Stimulated activated CD4-positive, alpha-beta T cell treated with anti-CD3 and anti-CD28 coated beads, Interleukin-12 subunit alpha, Interleukin-12 subunit beta, amount 100 ng/mL, for 48 hours (primary cell): ENCODE measurements around the gene TUBB2A.
A peak's percentile ranks its signal among the peaks of the same experiment; 100 is the strongest.
"Not testable (repeated sequence)": the region's sequence is repeated elsewhere in the genome, so short reads cannot be mapped to it uniquely, and the experiment has no call there.

ENCODE experiments used
- DNase-seq, 3 donors: peaks; one replicate each; pipeline ENCODE4 v3.0.0-alpha.2; 2020; ENCODE audit warnings: low read depth in 2 of 3, low spot score in 1 of 3

TUBB2A gene

GRCh38 chr6:3157131-3157933, at the start of gene TUBB2A:
Gene TUBB2A (minus strand): TSS chr6:3157544. CDS start chr6:3157463, 81 bp downstream.
- peak; percentile 50 to 75 (median 67) for DNase-seq

GRCh38 chr6:3206339-3207015, 49.1 kb upstream of the TUBB2A start:
- DNase-seq = no peak

- no peak for DNase-seq
Observed at GRCh38 chr6:3205913-3206312, 48.6 kb upstream of the TUBB2A start.

- no peak for DNase-seq
Observed at GRCh38 chr6:3204921-3205320, 47.6 kb upstream of the TUBB2A start.

GRCh38 chr6:3202999-3203696, 45.8 kb upstream of the TUBB2A start:
- DNase-seq = no peak

- DNase-seq = no peak
Observed at GRCh38 chr6:3201388-3201787, 44.0 kb upstream of the TUBB2A start.

GRCh38 chr6:3200682-3201081, 43.3 kb upstream of the TUBB2A start:
- no peak for DNase-seq

- no peak for DNase-seq
Observed at GRCh38 chr6:3199382-3199781, 42.0 kb upstream of the TUBB2A start.

- DNase-seq = not testable (repeated sequence)
Observed at GRCh38 chr6:3197734-3198133, 40.4 kb upstream of the TUBB2A start.

GRCh38 chr6:3196770-3197169, 39.4 kb upstream of the TUBB2A start:
- DNase-seq = no peak

- no peak for DNase-seq
Observed at GRCh38 chr6:3195695-3196497, 38.6 kb upstream of the TUBB2A start.

GRCh38 chr6:3195420-3195694, 38.0 kb upstream of the TUBB2A start:
- DNase-seq = no peak

GRCh38 chr6:3194535-3195419, 37.4 kb upstream of the TUBB2A start:
- no peak for DNase-seq

- no peak for DNase-seq
Observed at GRCh38 chr6:3193102-3193849, 35.9 kb upstream of the TUBB2A start.

- no peak for DNase-seq
Observed at GRCh38 chr6:3190779-3191178, 33.4 kb upstream of the TUBB2A start.

GRCh38 chr6:3190056-3190455, 32.7 kb upstream of the TUBB2A start:
- no peak for DNase-seq

GRCh38 chr6:3189192-3189591, 31.8 kb upstream of the TUBB2A start:
- not testable (repeated sequence) for DNase-seq

- DNase-seq = no peak
Observed at GRCh38 chr6:3188262-3188661, 30.9 kb upstream of the TUBB2A start.

- DNase-seq = no peak
Observed at GRCh38 chr6:3186974-3187382, 29.6 kb upstream of the TUBB2A start.

- no peak for DNase-seq
Observed at GRCh38 chr6:3183066-3183465, 25.7 kb upstream of the TUBB2A start.
